Measurements from ENCODE around the gene MRGPRF. TPM values are rescaled to one million over a fixed set of nuclear protein-coding genes. Genes with fewer than 3 reads are reported as not detected.

Gene MRGPRF
- total and polyA plus RNA-seq, 2 donors from 2014 or later: 9.3 to 19.0 TPM

- Histone ChIP-seq H3K27ac (ENCODE audit: low read depth in 2 of 2, low read length in 2 of 2) (peak overlapping the region in 1 of 2 donors; percentile 77), H3K36me3 (ENCODE audit: control insufficient read depth in 2 of 3, insufficient read depth in 3 of 3, low read length in 3 of 3) (peaks cover 0 to 12% (median 5%) of the 10 kb centered on the region in 3 donors), H3K4me3 (ENCODE audit: low read length in 3 of 3) (no peak overlapping the region), H3K9ac (ENCODE audit: low read length in 3 of 3) (peak overlapping the region in 1 of 3 donors; percentile 34), H3K27me3 (ENCODE audit: control insufficient read depth, insufficient read depth, low read length) (no peaks in the 10 kb centered on the region), H3K9me3 (ENCODE audit: control insufficient read depth in 2 of 3, insufficient read depth in 1 of 3, low read length in 3 of 3) (no peaks in the 10 kb centered on the region), H3K4me1 (ENCODE audit: control insufficient read depth in 2 of 3, insufficient read depth in 2 of 3, low read depth in 1 of 3, low read length in 3 of 3) (peaks cover 0 to 37% (median 14%) of the 10 kb centered on the region in 3 donors)
- DNase-seq (peak in 1 of 5 donors; percentile 46), FAIRE-seq (no peak)
- TF ChIP-seq CTCF (IDR thresholded peaks at IDR 0.05; ENCODE audit: borderline replicate concordance, extremely low read depth, insufficient read depth): no peak
- intact Hi-C loops (cut with DNase I): no loop called here
Observed at GRCh38 chr11:69054397-69055211, 41.6 kb upstream of the MRGPRF start.

DNA sequence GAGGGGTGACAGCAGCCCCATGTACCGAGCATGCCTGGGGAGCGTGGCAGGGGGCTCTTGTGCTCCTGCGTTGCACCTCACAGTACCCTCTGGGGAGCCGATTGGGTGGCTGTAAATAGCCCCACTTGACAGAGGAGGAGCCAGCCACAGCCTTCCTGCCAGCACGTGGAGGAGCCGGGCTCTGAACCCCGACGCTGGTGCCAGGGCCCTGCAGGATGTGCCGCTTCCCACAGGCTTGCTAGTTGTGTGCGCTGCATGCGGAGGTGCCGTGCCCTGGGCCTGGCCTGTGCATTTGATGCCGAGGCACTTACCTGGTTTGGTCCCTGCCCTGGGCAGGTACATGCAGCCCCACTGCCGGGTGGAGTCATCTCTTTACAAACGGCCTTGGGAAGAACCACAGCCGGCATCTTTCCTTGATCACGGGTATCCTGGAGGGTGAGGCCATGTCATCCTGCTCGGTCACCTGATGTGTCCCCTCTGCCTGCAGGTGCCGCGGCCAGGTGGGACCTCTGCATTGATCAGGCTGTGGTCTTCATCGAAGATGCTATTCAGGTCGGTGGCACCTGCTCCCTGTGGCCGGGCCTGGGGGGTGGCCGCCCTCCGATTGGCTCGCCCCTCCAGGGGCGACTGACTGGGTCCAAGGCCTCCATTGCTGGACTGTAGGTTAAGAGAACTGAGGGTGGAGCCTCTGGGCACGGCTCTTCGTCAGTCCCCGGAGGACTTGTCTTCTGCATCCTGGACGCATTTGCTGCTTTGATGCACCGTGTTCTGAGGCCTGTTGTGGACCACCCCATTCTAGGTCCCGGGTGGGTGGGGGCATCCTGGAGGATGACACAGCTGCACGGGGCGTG lies 40.7 kb upstream of the MRGPRF start:
- intact Hi-C loops (cut with DNase I): no loop called here
- H3K27ac ChIP-seq (ENCODE audit: low read depth in 2 of 2, low read length in 2 of 2): peak overlapping the region in 1 of 2 donors; percentile 77
- H3K9me3 ChIP-seq (ENCODE audit: control insufficient read depth in 2 of 3, insufficient read depth in 1 of 3, low read length in 3 of 3): no peaks in the 10 kb centered on the region
- H3K27me3 ChIP-seq (ENCODE audit: control insufficient read depth, insufficient read depth, low read length): no peaks in the 10 kb centered on the region
- peak in 1 of 5 donors; percentile 64 for DNase-seq
- peaks cover 0 to 39% (median 15%) of the 10 kb centered on the region in 3 donors for H3K4me1 ChIP-seq (ENCODE audit: control insufficient read depth in 2 of 3, insufficient read depth in 2 of 3, low read depth in 1 of 3, low read length in 3 of 3)
- FAIRE-seq: no peak
- H3K9ac ChIP-seq (ENCODE audit: low read length in 3 of 3): no peak overlapping the region
- TF ChIP-seq CTCF (IDR thresholded peaks at IDR 0.05; ENCODE audit: borderline replicate concordance, extremely low read depth, insufficient read depth): no peak
- no peak overlapping the region for H3K4me3 ChIP-seq (ENCODE audit: low read length in 3 of 3)
- peaks cover 0 to 8% (median 2%) of the 10 kb centered on the region in 3 donors for H3K36me3 ChIP-seq (ENCODE audit: control insufficient read depth in 2 of 3, insufficient read depth in 3 of 3, low read length in 3 of 3)

GRCh38 chr11:69053169-69053477 lies 40.1 kb upstream of the MRGPRF start:
- intact Hi-C loops (cut with DNase I): no loop called here
- H3K27me3 ChIP-seq (ENCODE audit: control insufficient read depth, insufficient read depth, low read length): no peaks in the 10 kb centered on the region
- DNase-seq: no peak
- no peak for TF ChIP-seq CTCF (IDR thresholded peaks at IDR 0.05; ENCODE audit: borderline replicate concordance, extremely low read depth, insufficient read depth)
- H3K36me3 ChIP-seq (ENCODE audit: control insufficient read depth in 2 of 3, insufficient read depth in 3 of 3, low read length in 3 of 3): peaks cover 0 to 7% (median 2%) of the 10 kb centered on the region in 3 donors
- H3K9ac ChIP-seq (ENCODE audit: low read length in 3 of 3): no peak overlapping the region
- H3K4me1 ChIP-seq (ENCODE audit: control insufficient read depth in 2 of 3, insufficient read depth in 2 of 3, low read depth in 1 of 3, low read length in 3 of 3): peaks cover 0 to 39% (median 15%) of the 10 kb centered on the region in 3 donors
- H3K4me3 ChIP-seq (ENCODE audit: low read length in 3 of 3): no peak overlapping the region
- H3K9me3 ChIP-seq (ENCODE audit: control insufficient read depth in 2 of 3, insufficient read depth in 1 of 3, low read length in 3 of 3): no peaks in the 10 kb centered on the region
- no peak overlapping the region for H3K27ac ChIP-seq (ENCODE audit: low read depth in 2 of 2, low read length in 2 of 2)
- FAIRE-seq: no peak

All from kidney (tissue), 14 donors.